Mesenchymal stem cell (in vitro differentiated cells and primary cell): Measurements from ENCODE around the gene PDX1.

Experiments used
- DNase-seq: peaks from one replicate; pipeline ENCODE4 v3.0.0-alpha.2; 2013
- H2AFZ ChIP-seq: one replicate; pipeline ENCODE4 v1.6.1; 2013; ENCODE audit warnings: low read depth, mild to moderate bottlenecking, control low read depth, inconsistent platforms, low read length, moderate library complexity
- H2AK5ac ChIP-seq: 2 replicates; pipeline ENCODE4 v1.6.1; 2013; ENCODE audit warnings: low read length, moderate library complexity, mild to moderate bottlenecking, inconsistent platforms; ENCODE audit not compliant: severe bottlenecking
- H2BK120ac ChIP-seq: one replicate; pipeline ENCODE4 v1.6.1; 2013; ENCODE audit warnings: low read depth, mild to moderate bottlenecking, inconsistent platforms, low read length, moderate library complexity
- H2BK12ac ChIP-seq, 2 experiments: one replicate each; pipeline ENCODE4 v1.6.1; 2013; ENCODE audit warnings: inconsistent platforms in 2 of 2, low read length in 2 of 2, mild to moderate bottlenecking in 2 of 2, moderate library complexity in 2 of 2, control low read depth in 1 of 2
- H2BK15ac ChIP-seq: one replicate; pipeline ENCODE4 v1.6.1; 2013; ENCODE audit warnings: mild to moderate bottlenecking, low read depth, inconsistent platforms; ENCODE audit not compliant: poor library complexity, severe bottlenecking
- H2BK5ac ChIP-seq: 2 replicates; pipeline ENCODE4 v1.6.1; 2013; ENCODE audit warnings: low read depth, mild to moderate bottlenecking, low read length, control low read depth, inconsistent platforms; ENCODE audit not compliant: poor library complexity, severe bottlenecking
- H3K14ac ChIP-seq, 2 experiments: one replicate each; pipeline ENCODE4 v1.6.1; 2013; ENCODE audit warnings: inconsistent platforms in 2 of 2, low read length in 2 of 2, control low read depth in 1 of 2, mild to moderate bottlenecking in 1 of 2, moderate library complexity in 1 of 2
- H3K18ac ChIP-seq, 2 experiments: one replicate each; pipeline ENCODE4 v1.6.1; 2013; ENCODE audit warnings: inconsistent platforms in 2 of 2, low read length in 2 of 2, control low read depth in 1 of 2, low read depth in 1 of 2, mild to moderate bottlenecking in 1 of 2
- H3K23ac ChIP-seq, 2 experiments: one replicate each; pipeline ENCODE4 v1.6.1; 2013; ENCODE audit warnings: inconsistent platforms in 2 of 2, low read length in 2 of 2, mild to moderate bottlenecking in 2 of 2, moderate library complexity in 2 of 2, control low read depth in 1 of 2
- H3K27ac ChIP-seq: 2 replicates; pipeline ENCODE4 v1.5.1; 2013; ENCODE audit warnings: mild to moderate bottlenecking, moderate library complexity, low read length, control low read depth, inconsistent platforms; ENCODE audit not compliant: poor library complexity, severe bottlenecking
- H3K27me3 ChIP-seq, 2 experiments: 2 replicates each; pipeline versions ENCODE4 v1.6.1 to v1.7.0; 2013; ENCODE audit warnings: low read length in 2 of 2, mild to moderate bottlenecking in 2 of 2, moderate library complexity in 2 of 2, control low read depth in 1 of 2, inconsistent platforms in 1 of 2; ENCODE audit not compliant: control insufficient read depth in 1 of 2, insufficient read depth in 1 of 2
- H3K36me3 ChIP-seq, 2 experiments: 2 replicates each; pipeline versions ENCODE4 v1.6.1 to v1.7.0; 2013; ENCODE audit warnings: low read length in 2 of 2, control low read depth in 1 of 2, inconsistent platforms in 1 of 2, low read depth in 1 of 2, mild to moderate bottlenecking in 1 of 2; ENCODE audit not compliant: insufficient read depth in 2 of 2, control insufficient read depth in 1 of 2
- H3K4ac ChIP-seq, 2 experiments: one replicate each; pipeline ENCODE4 v1.6.1; 2013; ENCODE audit warnings: inconsistent platforms in 2 of 2, low read length in 2 of 2, mild to moderate bottlenecking in 2 of 2, moderate library complexity in 2 of 2, control low read depth in 1 of 2, low read depth in 1 of 2
- H3K4me1 ChIP-seq: 2 replicates; pipeline ENCODE4 v1.6.1; 2013; ENCODE audit warnings: low read depth, low read length, control low read depth; ENCODE audit not compliant: control insufficient read depth, insufficient read depth
- H3K4me2 ChIP-seq: 2 replicates; pipeline ENCODE4 v1.6.1; 2013; ENCODE audit warnings: low read length, mild to moderate bottlenecking, inconsistent platforms; ENCODE audit not compliant: poor library complexity, severe bottlenecking
- H3K4me3 ChIP-seq, 2 experiments: 2 replicates each; pipeline versions ENCODE4 v1.5.1 to v1.7.0; 2013; ENCODE audit warnings: low read length in 2 of 2, mild to moderate bottlenecking in 2 of 2, control low read depth in 1 of 2, low read depth in 1 of 2; ENCODE audit not compliant: insufficient read depth in 1 of 2
- H3K79me1 ChIP-seq: replicated peaks from 2 replicates; pipeline ENCODE4 v1.6.1; 2013; ENCODE audit warnings: mild to moderate bottlenecking, control low read depth, low read length, inconsistent platforms; ENCODE audit not compliant: poor library complexity, severe bottlenecking
- H3K9ac ChIP-seq: 2 replicates; pipeline ENCODE4 v1.7.0; 2013; ENCODE audit warnings: mild to moderate bottlenecking, low read length, moderate library complexity
- H3K9me3 ChIP-seq: 2 replicates; pipeline ENCODE4 v1.7.0; 2013; ENCODE audit warnings: mild to moderate bottlenecking, low read length; ENCODE audit not compliant: control insufficient read depth
- H4K8ac ChIP-seq: one replicate; pipeline ENCODE4 v1.6.1; 2013; ENCODE audit warnings: inconsistent platforms, mild to moderate bottlenecking, low read length, moderate library complexity
- H4K91ac ChIP-seq: one replicate; pipeline ENCODE4 v1.6.1; 2013; ENCODE audit warnings: mild to moderate bottlenecking, low read length, inconsistent platforms
- WGBS: methylation state at CpG from one replicate; pipeline ENCODE4 v1.1.7; 2013; ENCODE audit warnings: mixed read lengths; 5-methylcytosine and 5-hydroxymethylcytosine counted together

Gene PDX1

GRCh38 chr13:27955014-27955591, 35.3 kb downstream of the PDX1 start:
- no peak overlapping the region for H4K8ac ChIP-seq
- no peak overlapping the region for H3K14ac ChIP-seq
- H2BK12ac ChIP-seq: no peak overlapping the region
- no peak overlapping the region for H2BK120ac ChIP-seq
- H2BK15ac ChIP-seq: no peak overlapping the region
- no peak overlapping the region for H2AK5ac ChIP-seq
- peaks cover 47 to 83% of the 10 kb centered on the region in 2 experiments for H3K27me3 ChIP-seq
- H3K4me3 ChIP-seq: no peak overlapping the region
- no peak overlapping the region for H3K27ac ChIP-seq
- no peak overlapping the region for H3K23ac ChIP-seq
- WGBS: 71% methylated on average over 4 of the region's 11 CpGs
- no peak overlapping the region for H3K4me2 ChIP-seq
- no peak overlapping the region for H3K9ac ChIP-seq
- no peaks in the 10 kb centered on the region for H3K79me1 ChIP-seq
- H3K4ac ChIP-seq: no peak overlapping the region
- no peak overlapping the region for H4K91ac ChIP-seq
- H3K36me3 ChIP-seq: no peaks in the 10 kb centered on the region
- H2BK5ac ChIP-seq: no peak overlapping the region
- DNase-seq: no peak
- no peak overlapping the region for H3K18ac ChIP-seq
- H3K4me1 ChIP-seq: peaks cover 13% of the 10 kb centered on the region
- no peak overlapping the region for H2AFZ ChIP-seq
- no peaks in the 10 kb centered on the region for H3K9me3 ChIP-seq

GRCh38 chr13:27956576-27957300, 36.9 kb downstream of the PDX1 start:
- no peak overlapping the region for H3K9ac ChIP-seq
- DNase-seq: no peak
- no peak overlapping the region for H2AK5ac ChIP-seq
- H3K27ac ChIP-seq: no peak overlapping the region
- H3K4me2 ChIP-seq: no peak overlapping the region
- no peak overlapping the region for H2BK15ac ChIP-seq
- no peak overlapping the region for H3K23ac ChIP-seq
- 35% methylated on average over 2 of the region's 5 CpGs for WGBS
- no peak overlapping the region for H2AFZ ChIP-seq
- H4K8ac ChIP-seq: no peak overlapping the region
- H3K18ac ChIP-seq: no peak overlapping the region
- H3K36me3 ChIP-seq: no peaks in the 10 kb centered on the region
- H2BK5ac ChIP-seq: no peak overlapping the region
- H3K14ac ChIP-seq: no peak overlapping the region
- H3K4ac ChIP-seq: no peak overlapping the region
- no peaks in the 10 kb centered on the region for H3K9me3 ChIP-seq
- H4K91ac ChIP-seq: no peak overlapping the region
- peaks cover 23% of the 10 kb centered on the region for H3K4me1 ChIP-seq
- H2BK12ac ChIP-seq: no peak overlapping the region
- no peaks in the 10 kb centered on the region for H3K79me1 ChIP-seq
- H2BK120ac ChIP-seq: no peak overlapping the region
- H3K27me3 ChIP-seq: peaks cover 63 to 98% of the 10 kb centered on the region in 2 experiments
- H3K4me3 ChIP-seq: no peak overlapping the region

GRCh38 chr13:27959976-27960361, 40.2 kb downstream of the PDX1 start:
- H3K27me3 ChIP-seq: peaks cover 76 to 99% of the 10 kb centered on the region in 2 experiments
- no peak overlapping the region for H4K8ac ChIP-seq
- no peak overlapping the region for H3K18ac ChIP-seq
- no peak overlapping the region for H2BK120ac ChIP-seq
- H2AK5ac ChIP-seq: no peak overlapping the region
- no peak overlapping the region for H2AFZ ChIP-seq
- no peak overlapping the region for H2BK15ac ChIP-seq
- DNase-seq: no peak
- H3K27ac ChIP-seq: no peak overlapping the region
- no peak overlapping the region for H3K14ac ChIP-seq
- peaks cover 10% of the 10 kb centered on the region for H3K4me1 ChIP-seq
- no peak overlapping the region for H3K23ac ChIP-seq
- H2BK12ac ChIP-seq: no peak overlapping the region
- H4K91ac ChIP-seq: no peak overlapping the region
- no peak overlapping the region for H3K9ac ChIP-seq
- no peaks in the 10 kb centered on the region for H3K9me3 ChIP-seq
- no peaks in the 10 kb centered on the region for H3K36me3 ChIP-seq
- no peak overlapping the region for H2BK5ac ChIP-seq
- WGBS: 40% methylated on average over 10 of the region's 14 CpGs
- peak overlapping the region in 1 of 2 experiments; percentile 59 for H3K4me3 ChIP-seq
- H3K4me2 ChIP-seq: no peak overlapping the region
- no peak overlapping the region for H3K4ac ChIP-seq
- H3K79me1 ChIP-seq: no peaks in the 10 kb centered on the region

GRCh38 chr13:27960362-27961226, 40.8 kb downstream of the PDX1 start:
- peak overlapping the region; percentile 41 for H3K9ac ChIP-seq
- peak overlapping the region; percentile 13 for H3K4me2 ChIP-seq
- no peaks in the 10 kb centered on the region for H3K36me3 ChIP-seq
- peaks cover 10% of the 10 kb centered on the region for H3K4me1 ChIP-seq
- H4K91ac ChIP-seq: no peak overlapping the region
- H3K23ac ChIP-seq: peak overlapping the region; percentile 24 to 53
- peak; percentile 85 for DNase-seq
- no peaks in the 10 kb centered on the region for H3K79me1 ChIP-seq
- WGBS: 5% methylated on average over 69 of the region's 73 CpGs
- H4K8ac ChIP-seq: no peak overlapping the region
- no peak overlapping the region for H3K27ac ChIP-seq
- peak overlapping the region in 1 of 2 experiments; percentile 59 for H3K4me3 ChIP-seq
- no peak overlapping the region for H3K14ac ChIP-seq
- H3K27me3 ChIP-seq: peaks cover 78 to 99% of the 10 kb centered on the region in 2 experiments
- no peak overlapping the region for H2BK15ac ChIP-seq
- H3K4ac ChIP-seq: no peak overlapping the region
- no peak overlapping the region for H2AK5ac ChIP-seq
- no peak overlapping the region for H2BK12ac ChIP-seq
- H2AFZ ChIP-seq: no peak overlapping the region
- peak overlapping the region in 1 of 2 experiments; percentile 34 for H3K18ac ChIP-seq
- H2BK120ac ChIP-seq: no peak overlapping the region
- no peaks in the 10 kb centered on the region for H3K9me3 ChIP-seq
- no peak overlapping the region for H2BK5ac ChIP-seq
